ENCODE data around the gene FABP3. TPM values are rescaled to one million over a fixed set of nuclear protein-coding genes. Genes with fewer than 3 reads are reported as not detected.

The FABP3 gene
- total RNA-seq, 2 experiments from 2014 or later = not detected

DNA sequence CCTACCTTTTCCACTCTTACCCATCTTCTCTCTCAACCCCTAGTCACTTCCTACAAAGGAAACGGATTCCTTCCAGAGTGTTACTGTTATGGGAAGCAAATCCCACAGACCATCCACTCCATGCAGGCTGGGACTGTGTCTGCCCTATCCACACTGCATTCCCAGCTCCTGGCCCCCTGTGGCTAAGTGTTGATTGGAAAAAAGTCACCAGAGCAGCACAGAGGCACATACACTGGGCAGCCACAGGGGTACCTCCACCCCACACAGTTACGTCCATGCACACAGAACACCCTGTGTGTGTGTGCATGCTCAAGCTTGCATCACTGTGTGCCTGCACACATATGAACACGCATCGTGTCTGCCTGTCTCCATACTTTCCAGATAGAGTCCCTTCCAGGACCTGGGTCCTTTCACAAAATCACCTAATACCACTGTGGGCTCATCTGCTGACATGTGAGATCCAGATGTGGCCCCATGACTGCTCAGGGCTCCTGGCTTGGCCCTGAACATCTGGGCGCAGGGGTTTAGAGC, 36.0 kb upstream of the FABP3 start:
- no peak overlapping the region for H3K27ac ChIP-seq (ENCODE audit: low read depth, low read length, poor library complexity, severe bottlenecking)
- no peak overlapping the region for H2AFZ ChIP-seq (ENCODE audit: low read length)
- no peaks in the 10 kb centered on the region for H3K79me2 ChIP-seq (ENCODE audit: insufficient read depth, low read depth, low read length)
- no peak for DNase-seq (ENCODE audit: low spot score)
- ChIA-PET CTCF (ENCODE audit: unreplicated experiment) (no interaction called here), POLR2A (no interaction called here)
- no TSS peak for BruUV-seq (replicated peaks)
- no peaks in the 10 kb centered on the region for H3K9me2 ChIP-seq (ENCODE audit: insufficient read depth, low read length)
- no peaks in the 10 kb centered on the region for H4K20me1 ChIP-seq (ENCODE audit: insufficient read depth, low read length)
- no peak overlapping the region for H3K4me3 ChIP-seq (ENCODE audit: low read depth, low read length, poor library complexity, severe bottlenecking)
- no peaks in the 10 kb centered on the region for H3K9me3 ChIP-seq (ENCODE audit: low read length)
- TF ChIP-seq, protein P1, sequence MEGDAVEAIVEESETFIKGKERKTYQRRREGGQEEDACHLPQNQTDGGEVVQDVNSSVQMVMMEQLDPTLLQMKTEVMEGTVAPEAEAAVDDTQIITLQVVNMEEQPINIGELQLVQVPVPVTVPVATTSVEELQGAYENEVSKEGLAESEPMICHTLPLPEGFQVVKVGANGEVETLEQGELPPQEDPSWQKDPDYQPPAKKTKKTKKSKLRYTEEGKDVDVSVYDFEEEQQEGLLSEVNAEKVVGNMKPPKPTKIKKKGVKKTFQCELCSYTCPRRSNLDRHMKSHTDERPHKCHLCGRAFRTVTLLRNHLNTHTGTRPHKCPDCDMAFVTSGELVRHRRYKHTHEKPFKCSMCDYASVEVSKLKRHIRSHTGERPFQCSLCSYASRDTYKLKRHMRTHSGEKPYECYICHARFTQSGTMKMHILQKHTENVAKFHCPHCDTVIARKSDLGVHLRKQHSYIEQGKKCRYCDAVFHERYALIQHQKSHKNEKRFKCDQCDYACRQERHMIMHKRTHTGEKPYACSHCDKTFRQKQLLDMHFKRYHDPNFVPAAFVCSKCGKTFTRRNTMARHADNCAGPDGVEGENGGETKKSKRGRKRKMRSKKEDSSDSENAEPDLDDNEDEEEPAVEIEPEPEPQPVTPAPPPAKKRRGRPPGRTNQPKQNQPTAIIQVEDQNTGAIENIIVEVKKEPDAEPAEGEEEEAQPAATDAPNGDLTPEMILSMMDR (conservative IDR thresholded peaks at IDR 0.05; ENCODE audit: low read length) = no peak
- no peak for TF ChIP-seq EZH2phosphoT487 (IDR thresholded peaks at IDR 0.05; ENCODE audit: borderline replicate concordance, low read depth, low read length)
- intact Hi-C loops (cut with micrococcal nuclease; ENCODE audit: unreplicated experiment) = no loop called here
- no peak overlapping the region for H3K4me2 ChIP-seq (ENCODE audit: low read length)
- no peaks in the 10 kb centered on the region for H3K4me1 ChIP-seq (ENCODE audit: insufficient read depth, low read length, poor library complexity, severe bottlenecking)
- H3K36me3 ChIP-seq (ENCODE audit: insufficient read depth, low read length) = no peaks in the 10 kb centered on the region

DNA sequence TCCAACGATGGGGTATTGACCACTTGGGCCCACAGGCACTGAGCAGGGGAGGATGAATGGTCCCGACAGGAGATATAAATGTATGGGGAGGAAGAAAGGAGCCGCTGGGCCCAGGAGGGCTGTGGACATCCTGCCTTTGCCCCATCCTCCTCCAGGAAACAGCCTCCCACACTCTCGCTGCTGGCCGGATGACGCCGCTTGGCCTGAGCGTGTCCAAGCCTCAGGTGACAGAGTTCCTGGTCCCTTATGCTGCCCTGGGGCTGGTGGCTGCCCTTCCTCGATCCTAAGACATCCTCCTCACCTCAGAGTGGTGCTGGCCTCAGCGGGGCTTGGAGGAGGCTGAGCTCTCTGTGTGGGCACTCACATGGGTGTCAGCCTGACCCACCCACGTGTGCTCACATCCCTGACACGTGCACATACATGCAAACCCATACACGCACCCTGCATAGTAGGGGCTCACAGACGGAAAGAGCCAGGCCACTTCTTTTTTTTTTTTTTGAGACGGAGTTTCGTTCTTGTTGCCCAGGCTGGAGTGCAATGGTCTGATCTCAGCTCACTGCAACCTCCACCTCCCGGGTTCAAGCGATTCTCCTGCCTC, 34.3 kb upstream of the FABP3 start:
- no peaks in the 10 kb centered on the region for H3K9me3 ChIP-seq (ENCODE audit: low read length)
- intact Hi-C loops (cut with micrococcal nuclease; ENCODE audit: unreplicated experiment) = no loop called here
- no peak overlapping the region for H3K4me3 ChIP-seq (ENCODE audit: low read depth, low read length, poor library complexity, severe bottlenecking)
- CTCF ChIA-PET (ENCODE audit: unreplicated experiment) = interaction anchor here (0.6 kb wide), 1 partner anchor 13 kb away, joined by 3 read pairs; no protein-coding TSS in a partner anchor
- no peak overlapping the region for H3K27ac ChIP-seq (ENCODE audit: low read depth, low read length, poor library complexity, severe bottlenecking)
- no peak overlapping the region for H2AFZ ChIP-seq (ENCODE audit: low read length)
- H3K79me2 ChIP-seq (ENCODE audit: insufficient read depth, low read depth, low read length) = no peaks in the 10 kb centered on the region
- POLR2A ChIA-PET = no interaction called here
- H3K9me2 ChIP-seq (ENCODE audit: insufficient read depth, low read length) = no peaks in the 10 kb centered on the region
- H3K36me3 ChIP-seq (ENCODE audit: insufficient read depth, low read length) = no peaks in the 10 kb centered on the region
- no peaks in the 10 kb centered on the region for H4K20me1 ChIP-seq (ENCODE audit: insufficient read depth, low read length)
- no peak for DNase-seq (ENCODE audit: low spot score)
- no peak overlapping the region for H3K4me2 ChIP-seq (ENCODE audit: low read length)
- TF ChIP-seq, protein P1 (conservative IDR thresholded peaks at IDR 0.05; ENCODE audit: low read length) = no peak
- BruUV-seq (replicated peaks) = no TSS peak
- no peaks in the 10 kb centered on the region for H3K4me1 ChIP-seq (ENCODE audit: insufficient read depth, low read length, poor library complexity, severe bottlenecking)

DNA sequence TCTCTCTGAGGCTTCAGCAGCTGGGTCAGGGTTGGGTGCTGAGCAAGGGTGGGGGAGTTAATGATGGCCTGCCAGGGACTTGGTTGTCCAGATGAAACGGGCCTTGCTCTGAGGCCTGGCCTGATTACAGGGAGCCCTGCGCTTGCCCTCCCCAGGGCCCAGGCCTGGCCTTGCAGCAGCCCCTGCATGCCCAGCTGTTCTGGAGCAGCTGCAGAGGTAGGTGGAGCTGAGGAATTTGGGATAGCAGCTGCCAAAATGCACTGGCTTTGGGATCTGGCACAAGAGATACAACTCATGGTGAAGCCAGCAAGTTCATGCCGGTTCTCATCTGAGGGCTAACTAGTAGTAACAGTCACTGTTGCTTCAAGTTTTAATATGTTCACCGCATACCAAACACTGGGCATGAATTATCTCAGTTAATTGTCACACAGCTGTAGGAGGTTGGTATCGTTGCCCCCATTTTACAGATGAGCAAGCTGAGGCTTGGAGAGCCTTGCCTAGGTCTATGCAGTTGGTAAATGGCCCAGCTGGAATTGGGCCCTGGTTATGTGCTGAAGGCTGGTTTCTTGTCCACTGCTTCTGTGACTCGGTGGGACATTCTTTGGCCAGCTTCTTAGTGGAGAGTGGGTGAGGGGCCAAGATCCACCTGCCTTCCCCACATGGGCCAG, 32.8 kb upstream of the FABP3 start:
- H3K4me2 ChIP-seq (ENCODE audit: low read length) = no peak overlapping the region
- no peak overlapping the region for H3K27ac ChIP-seq (ENCODE audit: low read depth, low read length, poor library complexity, severe bottlenecking)
- ChIA-PET POLR2A (no interaction called here), CTCF (ENCODE audit: unreplicated experiment) (no interaction called here)
- H3K9me2 ChIP-seq (ENCODE audit: insufficient read depth, low read length) = no peaks in the 10 kb centered on the region
- no peak for TF ChIP-seq EZH2phosphoT487 (IDR thresholded peaks at IDR 0.05; ENCODE audit: borderline replicate concordance, low read depth, low read length)
- TF ChIP-seq, protein P1 (conservative IDR thresholded peaks at IDR 0.05; ENCODE audit: low read length) = no peak
- H3K36me3 ChIP-seq (ENCODE audit: insufficient read depth, low read length) = no peaks in the 10 kb centered on the region
- H4K20me1 ChIP-seq (ENCODE audit: insufficient read depth, low read length) = no peaks in the 10 kb centered on the region
- no TSS peak for BruUV-seq (replicated peaks)
- H3K4me3 ChIP-seq (ENCODE audit: low read depth, low read length, poor library complexity, severe bottlenecking) = no peak overlapping the region
- H3K4me1 ChIP-seq (ENCODE audit: insufficient read depth, low read length, poor library complexity, severe bottlenecking) = no peaks in the 10 kb centered on the region
- H3K79me2 ChIP-seq (ENCODE audit: insufficient read depth, low read depth, low read length) = no peaks in the 10 kb centered on the region
- intact Hi-C loops (cut with micrococcal nuclease; ENCODE audit: unreplicated experiment) = no loop called here
- no peak for DNase-seq (ENCODE audit: low spot score)
- H2AFZ ChIP-seq (ENCODE audit: low read length) = no peak overlapping the region
- H3K9me3 ChIP-seq (ENCODE audit: low read length) = no peaks in the 10 kb centered on the region
